KMS-11 (cell line): ENCODE measurements around the gene RRAD.
"Not testable (repeated sequence)": the region's sequence is repeated elsewhere in the genome, so short reads cannot be mapped to it uniquely, and the experiment has no call there.

Source experiments
- H2AFZ ChIP-seq: fragments of 200-600 bp; sonication (generic); 2 replicates; pipeline ENCODE4 v1.6.1; 2016; ENCODE audit warnings: antibody characterized with exemption, mixed run types, low read depth
- H3K27ac ChIP-seq: fragments of 200-600 bp; sonication (generic); 2 replicates; pipeline ENCODE4 v1.6.1; 2016; ENCODE audit warnings: mild to moderate bottlenecking, mixed run types
- H3K27me3 ChIP-seq: fragments of 200-600 bp; sonication (generic); 2 replicates; pipeline ENCODE4 v1.6.1; 2017; ENCODE audit warnings: mild to moderate bottlenecking, low read depth, mixed run types, moderate library complexity; ENCODE audit not compliant: insufficient read depth
- H3K36me3 ChIP-seq: fragments of 200-600 bp; sonication (generic); 2 replicates; pipeline ENCODE4 v1.6.1; 2017; ENCODE audit warnings: mild to moderate bottlenecking, mixed run types; ENCODE audit not compliant: insufficient read depth
- H3K4me1 ChIP-seq: fragments of 200-600 bp; sonication (generic); 2 replicates; pipeline ENCODE4 v1.6.1; 2016; ENCODE audit warnings: mild to moderate bottlenecking, low read depth, mixed run types; ENCODE audit not compliant: poor library complexity, severe bottlenecking
- H3K4me2 ChIP-seq: fragments of 200-600 bp; sonication (generic); 2 replicates; pipeline ENCODE4 v1.7.0; 2016; ENCODE audit warnings: mild to moderate bottlenecking, mixed run types
- H3K4me3 ChIP-seq: fragments of 200-600 bp; sonication (generic); IDR thresholded peaks from 2 replicates; pipeline ENCODE4 v1.6.1; 2017; ENCODE audit warnings: low read depth, low read length, mixed read lengths; ENCODE audit not compliant: insufficient read depth
- H3K79me2 ChIP-seq: fragments of 200-600 bp; sonication (generic); 2 replicates; pipeline ENCODE4 v1.6.1; 2016; ENCODE audit warnings: low read depth, mixed run types; ENCODE audit not compliant: insufficient read depth
- H3K9ac ChIP-seq: fragments of 200-600 bp; sonication (generic); 2 replicates; pipeline ENCODE4 v1.6.1; 2016; ENCODE audit warnings: mild to moderate bottlenecking, mixed run types
- H4K20me1 ChIP-seq: fragments of 200-600 bp; sonication (generic); 2 replicates; pipeline ENCODE4 v1.6.1; 2016; ENCODE audit warnings: mild to moderate bottlenecking, mixed run types; ENCODE audit not compliant: insufficient read depth
- CTCF ChIP-seq: fragments of 200-600 bp; sonication (generic); conservative IDR thresholded peaks from 2 replicates; pipeline ENCODE4 v1.6.1; 2017; ENCODE audit warnings: low read depth, mild to moderate bottlenecking, antibody characterized with exemption, low read length, moderate library complexity, mixed read lengths

Gene RRAD

GRCh38 chr16:66961065-66961744 lies 35.9 kb upstream of the RRAD start, which contains the start of gene CES3:
Gene CES3, plus strand, starts transcription at chr16:66961266. Its CDS starts 42 bp downstream, at chr16:66961308.
- Histone ChIP-seq H3K4me2 (peak within 1 kb of the TSS; percentile 68), H3K27me3 (no peaks in the 10 kb centered on the region), H3K27ac (no peak within 1 kb of the TSS), H2AFZ (peak within 1 kb of the TSS; percentile 82), H3K4me1 (peaks cover 3% of the 10 kb centered on the region), H3K36me3 (no peaks in the 10 kb centered on the region), H3K79me2 (no peaks in the 10 kb centered on the region), H4K20me1 (no peaks in the 10 kb centered on the region), H3K4me3 (no peak within 1 kb of the TSS), H3K9ac (no peak within 1 kb of the TSS)
- peak; percentile 91 for TF ChIP-seq CTCF

GRCh38 chr16:66960270-66960669 lies 34.9 kb upstream of the RRAD start:
- Histone ChIP-seq H3K4me3 (no peak overlapping the region), H3K27ac (no peak overlapping the region), H3K79me2 (no peaks in the 10 kb centered on the region), H3K27me3 (no peaks in the 10 kb centered on the region), H3K36me3 (no peaks in the 10 kb centered on the region), H3K4me2 (no peak overlapping the region), H3K9ac (no peak overlapping the region), H3K4me1 (peaks cover 3% of the 10 kb centered on the region), H4K20me1 (no peaks in the 10 kb centered on the region), H2AFZ (no peak overlapping the region)
- no peak for TF ChIP-seq CTCF

GRCh38 chr16:66959704-66960161 lies 34.4 kb upstream of the RRAD start:
- Histone ChIP-seq H4K20me1 (no peaks in the 10 kb centered on the region), H3K9ac (no peak overlapping the region), H3K27me3 (no peaks in the 10 kb centered on the region), H3K4me2 (no peak overlapping the region), H3K4me1 (peaks cover 3% of the 10 kb centered on the region), H2AFZ (no peak overlapping the region; the same call in 1 of the 2 replicates), H3K4me3 (no peak overlapping the region), H3K36me3 (no peaks in the 10 kb centered on the region), H3K27ac (no peak overlapping the region), H3K79me2 (no peaks in the 10 kb centered on the region)
- TF ChIP-seq CTCF, result no peak

GRCh38 chr16:66958857-66959703 lies 33.7 kb upstream of the RRAD start:
- Histone ChIP-seq H2AFZ (no peak overlapping the region), H3K36me3 (no peaks in the 10 kb centered on the region), H3K27me3 (no peaks in the 10 kb centered on the region), H3K9ac (no peak overlapping the region), H3K4me1 (peaks cover 3% of the 10 kb centered on the region), H3K79me2 (no peaks in the 10 kb centered on the region), H3K27ac (no peak overlapping the region), H3K4me3 (no peak overlapping the region), H4K20me1 (no peaks in the 10 kb centered on the region), H3K4me2 (no peak overlapping the region)
- TF ChIP-seq CTCF, result no peak

GRCh38 chr16:66956154-66956457 lies 30.8 kb upstream of the RRAD start:
- H3K9ac ChIP-seq, H3K79me2 ChIP-seq, H3K27me3 ChIP-seq, H3K4me2 ChIP-seq, H4K20me1 ChIP-seq, H3K4me1 ChIP-seq, H3K27ac ChIP-seq, H3K4me3 ChIP-seq, H3K36me3 ChIP-seq, H2AFZ ChIP-seq: not testable (repeated sequence)

GRCh38 chr16:66955363-66956153 lies 30.2 kb upstream of the RRAD start:
- not testable (repeated sequence) for H3K4me3 ChIP-seq, H2AFZ ChIP-seq, H3K36me3 ChIP-seq, H3K79me2 ChIP-seq, H3K27me3 ChIP-seq, H4K20me1 ChIP-seq, H3K27ac ChIP-seq, H3K4me2 ChIP-seq, H3K9ac ChIP-seq, H3K4me1 ChIP-seq
